Colonic mucosa (tissue), 4 donors: ENCODE data around the gene NUMBL. TPM values are rescaled to one million over a fixed set of nuclear protein-coding genes. Genes with fewer than 3 reads are reported as not detected.

ENCODE experiments used
- DNase-seq: peaks from one replicate; pipeline ENCODE4 v3.0.0-alpha.2; 2020
- H3K27ac ChIP-seq: fragments of 200-600 bp; one replicate; pipeline ENCODE4 v1.8.0; 2021
- H3K27me3 ChIP-seq: fragments of 200-600 bp; one replicate; pipeline ENCODE4 v1.8.0; 2021
- H3K36me3 ChIP-seq: fragments of 200-600 bp; one replicate; pipeline ENCODE4 v1.8.0; 2021
- H3K4me1 ChIP-seq: fragments of 200-600 bp; one replicate; pipeline ENCODE4 v1.8.0; 2021; ENCODE audit warnings: mild to moderate bottlenecking
- H3K4me3 ChIP-seq: fragments of 200-600 bp; one replicate; pipeline ENCODE4 v1.8.0; 2021
- H3K9ac ChIP-seq, 2 donors: one replicate each; pipeline ENCODE4 v1.7.0; 2013; ENCODE audit warnings: control low read depth in 2 of 2, low read depth in 2 of 2, low read length in 2 of 2
- H3K9me3 ChIP-seq: fragments of 200-600 bp; one replicate; pipeline ENCODE4 v1.8.0; 2021
- intact Hi-C: fragments of 100-400 bp; cut with DNase I; formaldehyde crosslinking; loops from one replicate; pipeline ENCODE4 v1.14.1; 2022
- total RNA-seq, 2 donors: library from RNA; stranded (reverse); fragmentation: NEBNext Ultra II Directional in 1 of 2; extraction: Animal tissue kit (Norgen Biotek cat#: 25700) in 1 of 2; gene quantifications; one replicate each; pipeline ENCODE4 v1.2.1, GENCODE V29; 2021
- TF ChIP-seq, protein P1 (sequence below): fragments of 200-600 bp; IDR thresholded peaks from one replicate; pipeline ENCODE4 v1.8.0; 2022; ENCODE audit warnings: antibody characterized with exemption, mild to moderate bottlenecking
- donor health status: healthy.
- donor health status: DM: no; HTN: no; CAD: no.
- donor health status: DM: no; HTN: no; CAD: no.

The NUMBL gene
- total RNA-seq, 2 donors from 2014 or later, result 12.8 to 22.0 TPM

GRCh38 chr19:40616178-40616577, 74.3 kb downstream of the NUMBL start:
- Histone ChIP-seq H3K36me3 (no peaks in the 10 kb centered on the region), H3K9me3 (no peaks in the 10 kb centered on the region), H3K9ac (no peak overlapping the region), H3K27ac (no peak overlapping the region), H3K4me3 (no peak overlapping the region), H3K4me1 (no peaks in the 10 kb centered on the region), H3K27me3 (no peaks in the 10 kb centered on the region)
- DNase-seq, result no peak
- TF ChIP-seq, protein P1, sequence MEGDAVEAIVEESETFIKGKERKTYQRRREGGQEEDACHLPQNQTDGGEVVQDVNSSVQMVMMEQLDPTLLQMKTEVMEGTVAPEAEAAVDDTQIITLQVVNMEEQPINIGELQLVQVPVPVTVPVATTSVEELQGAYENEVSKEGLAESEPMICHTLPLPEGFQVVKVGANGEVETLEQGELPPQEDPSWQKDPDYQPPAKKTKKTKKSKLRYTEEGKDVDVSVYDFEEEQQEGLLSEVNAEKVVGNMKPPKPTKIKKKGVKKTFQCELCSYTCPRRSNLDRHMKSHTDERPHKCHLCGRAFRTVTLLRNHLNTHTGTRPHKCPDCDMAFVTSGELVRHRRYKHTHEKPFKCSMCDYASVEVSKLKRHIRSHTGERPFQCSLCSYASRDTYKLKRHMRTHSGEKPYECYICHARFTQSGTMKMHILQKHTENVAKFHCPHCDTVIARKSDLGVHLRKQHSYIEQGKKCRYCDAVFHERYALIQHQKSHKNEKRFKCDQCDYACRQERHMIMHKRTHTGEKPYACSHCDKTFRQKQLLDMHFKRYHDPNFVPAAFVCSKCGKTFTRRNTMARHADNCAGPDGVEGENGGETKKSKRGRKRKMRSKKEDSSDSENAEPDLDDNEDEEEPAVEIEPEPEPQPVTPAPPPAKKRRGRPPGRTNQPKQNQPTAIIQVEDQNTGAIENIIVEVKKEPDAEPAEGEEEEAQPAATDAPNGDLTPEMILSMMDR, result no peak
- intact Hi-C loops, result no loop called here

Other genes with a start within 250 kb of the NUMBL start
- 10 to 100 TPM; 26.5 to 36.0 TPM for gene SERTAD3, start 246.3 kb downstream of the NUMBL start, total RNA-seq
- gene BLVRB, start 224.9 kb downstream of the NUMBL start, total RNA-seq, result 10 to 100 TPM; 76.5 to 94.9 TPM
- under 1 TPM; 0.29 to 0.74 TPM for gene SPTBN4, start 223.7 kb downstream of the NUMBL start, total RNA-seq
- gene SHKBP1, start 113.8 kb downstream of the NUMBL start, total RNA-seq, result 10 to 100 TPM; 53.6 to 87.8 TPM
- 100 to 1,000 TPM; 143 to 231 TPM for gene LTBP4, start 89.3 kb downstream of the NUMBL start, total RNA-seq
- 10 to 100 TPM; 26.5 to 48.5 TPM for gene COQ8B, start 26.2 kb upstream of the NUMBL start, total RNA-seq
- gene ITPKC, start 26.5 kb upstream of the NUMBL start, total RNA-seq, result 10 to 100 TPM; 15.8 to 22.0 TPM
- gene ACTMAP, start 59.8 kb upstream of the NUMBL start, total RNA-seq, result 10 to 100 TPM; 11.1 to 18.7 TPM
- 100 to 1,000 TPM in 1 of 2 donors, 10 to 100 TPM in 1; 56.0 to 126 TPM for gene SNRPA, start 60.6 kb upstream of the NUMBL start, total RNA-seq
- gene MIA, start 84.9 kb upstream of the NUMBL start, total RNA-seq, result 1 to 10 TPM; 1.0 to 3.6 TPM
- 10 to 100 TPM; 42.3 to 53.4 TPM for gene RAB4B, start 87.6 kb upstream of the NUMBL start, total RNA-seq
- 10 to 100 TPM; 67.3 to 87.8 TPM for gene EGLN2, start 108.5 kb upstream of the NUMBL start, total RNA-seq
- gene CYP2A6, start 159.8 kb upstream of the NUMBL start, total RNA-seq, result 1 to 10 TPM in 1 of 2 donors, not detected in 1; 1.4 TPM
- gene CYP2A7, start 191.6 kb upstream of the NUMBL start, total RNA-seq, result under 1 TPM in 1 of 2 donors, not detected in 1; 0.37 TPM